ENCODE results near the gene DCTN4.

GRCh38 chr5:150671509-150672236 lies 87.1 kb downstream of the DCTN4 start:
- TF ChIP-seq CTCF (IDR thresholded peaks at IDR 0.05 in 4 of 5, conservative IDR thresholded peaks at IDR 0.05 in 1 of 5): no peak
- no peak for TF ChIP-seq POLR2A (IDR thresholded peaks at IDR 0.05)

All from gastrocnemius medialis (tissue), 4 donors.